Measurements from ENCODE around the gene KLHL12. TPM values are rescaled to one million over a fixed set of nuclear protein-coding genes. Genes with fewer than 3 reads are reported as not detected.
"Not testable (repeated sequence)": the region's sequence is repeated elsewhere in the genome, so short reads cannot be mapped to it uniquely, and the experiment has no call there.

Gene KLHL12
- total and polyA plus RNA-seq, 8 donors = 10.4 to 97.3 (median 20.0) TPM

DNA sequence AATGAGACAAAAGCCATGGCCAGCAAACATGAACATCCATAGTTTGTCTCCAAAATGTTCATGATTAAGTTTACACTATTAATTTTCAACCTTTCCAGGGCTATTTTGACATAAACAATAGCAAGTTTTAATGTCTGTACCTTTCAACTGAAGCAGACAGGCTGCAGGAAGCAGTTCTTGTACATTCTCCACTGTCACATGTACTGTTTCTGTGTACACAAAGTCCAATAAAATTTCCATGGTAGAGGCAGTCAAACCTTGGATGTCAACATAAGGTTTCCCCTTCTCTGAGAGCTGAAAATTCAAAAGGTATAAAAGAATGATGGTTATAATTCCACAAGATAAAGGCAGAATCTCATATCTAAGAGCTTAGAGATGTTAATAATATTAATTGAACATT, 7.4 kb downstream of the KLHL12 start:
- no peak overlapping the region for H3K4me3 ChIP-seq
- H3K27ac ChIP-seq = no peak overlapping the region
- H3K27me3 ChIP-seq = no peaks in the 10 kb centered on the region
- peaks cover 40 to 76% (median 63%) of the 10 kb centered on the region in 4 donors for H3K36me3 ChIP-seq
- DNase-seq = no peak
- no peak for TF ChIP-seq EP300 (IDR thresholded peaks at IDR 0.05)
- no peak for TF ChIP-seq POLR2AphosphoS5 (IDR thresholded peaks at IDR 0.05)
- TF ChIP-seq, protein P1, sequence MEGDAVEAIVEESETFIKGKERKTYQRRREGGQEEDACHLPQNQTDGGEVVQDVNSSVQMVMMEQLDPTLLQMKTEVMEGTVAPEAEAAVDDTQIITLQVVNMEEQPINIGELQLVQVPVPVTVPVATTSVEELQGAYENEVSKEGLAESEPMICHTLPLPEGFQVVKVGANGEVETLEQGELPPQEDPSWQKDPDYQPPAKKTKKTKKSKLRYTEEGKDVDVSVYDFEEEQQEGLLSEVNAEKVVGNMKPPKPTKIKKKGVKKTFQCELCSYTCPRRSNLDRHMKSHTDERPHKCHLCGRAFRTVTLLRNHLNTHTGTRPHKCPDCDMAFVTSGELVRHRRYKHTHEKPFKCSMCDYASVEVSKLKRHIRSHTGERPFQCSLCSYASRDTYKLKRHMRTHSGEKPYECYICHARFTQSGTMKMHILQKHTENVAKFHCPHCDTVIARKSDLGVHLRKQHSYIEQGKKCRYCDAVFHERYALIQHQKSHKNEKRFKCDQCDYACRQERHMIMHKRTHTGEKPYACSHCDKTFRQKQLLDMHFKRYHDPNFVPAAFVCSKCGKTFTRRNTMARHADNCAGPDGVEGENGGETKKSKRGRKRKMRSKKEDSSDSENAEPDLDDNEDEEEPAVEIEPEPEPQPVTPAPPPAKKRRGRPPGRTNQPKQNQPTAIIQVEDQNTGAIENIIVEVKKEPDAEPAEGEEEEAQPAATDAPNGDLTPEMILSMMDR (IDR thresholded peaks at IDR 0.05) = no peak
- no peak for TF ChIP-seq POLR2A (IDR thresholded peaks at IDR 0.05)
- peaks cover 0 to 28% (median 12%) of the 10 kb centered on the region in 4 donors for H3K4me1 ChIP-seq
- H3K9me3 ChIP-seq = no peaks in the 10 kb centered on the region
- intact Hi-C loops (cut with DNase I; ENCODE audit: low total_unique reads) = no loop called here

- Histone ChIP-seq H3K9me3 (no peaks in the 10 kb centered on the region), H3K4me1 (no peaks in the 10 kb centered on the region), H3K27ac (no peak overlapping the region), H3K36me3 (peaks cover 51 to 99% (median 97%) of the 10 kb centered on the region in 4 donors), H3K4me3 (no peak overlapping the region), H3K27me3 (no peaks in the 10 kb centered on the region)
- TF ChIP-seq POLR2AphosphoS5 (IDR thresholded peaks at IDR 0.05) = no peak
- TF ChIP-seq, protein P1 (IDR thresholded peaks at IDR 0.05) = no peak
- TF ChIP-seq EP300 (IDR thresholded peaks at IDR 0.05) = no peak
- no peak for TF ChIP-seq POLR2A (IDR thresholded peaks at IDR 0.05)
- DNase-seq = no peak
- intact Hi-C loops (cut with DNase I; ENCODE audit: low total_unique reads) = no loop called here
These were observed 11.9 kb downstream of the KLHL12 start for GRCh38 chr1:202915146-202915545.

GRCh38 chr1:202912476-202912875, 14.6 kb downstream of the KLHL12 start:
- H3K9me3 ChIP-seq; DNase-seq; H3K27ac ChIP-seq; H3K4me1 ChIP-seq; H3K27me3 ChIP-seq; H3K4me3 ChIP-seq; intact Hi-C loops (cut with DNase I; ENCODE audit: low total_unique reads): not testable (repeated sequence)
- WGBS, 5 donors = 88 to 95% (median 90%) methylated on average over 4 of the region's 4 CpGs
- peaks cover 45 to 100% (median 99%) of the 10 kb centered on the region in 4 donors for H3K36me3 ChIP-seq

DNA sequence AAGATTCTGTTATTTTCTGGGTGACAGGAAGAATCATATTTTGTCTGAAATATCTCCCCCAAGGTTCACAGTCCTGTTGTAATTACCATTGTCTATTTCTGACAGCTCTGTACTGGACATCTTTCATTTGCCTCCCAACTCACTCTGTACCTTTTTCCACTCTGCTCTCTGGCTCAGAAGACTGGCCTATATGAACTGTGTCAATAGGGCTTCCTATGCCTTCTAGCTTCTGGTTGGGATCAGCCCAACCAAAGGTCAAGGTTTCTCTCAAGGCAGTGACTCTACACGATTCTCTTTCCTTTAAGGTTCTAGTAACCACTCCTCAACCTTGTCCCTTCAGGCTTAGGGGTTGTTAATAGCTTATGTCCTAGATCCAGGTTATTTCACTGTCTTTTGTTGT, 17.5 kb downstream of the KLHL12 start:
- TF ChIP-seq EP300 (IDR thresholded peaks at IDR 0.05) = no peak
- TF ChIP-seq, protein P1 (IDR thresholded peaks at IDR 0.05) = no peak
- no peak for TF ChIP-seq POLR2A (IDR thresholded peaks at IDR 0.05)
- no peak for TF ChIP-seq POLR2AphosphoS5 (IDR thresholded peaks at IDR 0.05)
- Histone ChIP-seq H3K4me3 (no peak overlapping the region), H3K36me3 (peaks cover 40 to 99% (median 94%) of the 10 kb centered on the region in 4 donors), H3K27ac (no peak overlapping the region), H3K9me3 (no peaks in the 10 kb centered on the region), H3K4me1 (no peaks in the 10 kb centered on the region), H3K27me3 (no peaks in the 10 kb centered on the region)
- intact Hi-C loops (cut with DNase I; ENCODE audit: low total_unique reads) = no loop called here
- WGBS, 5 donors = 63 to 95% (median 78%) methylated on average over 1 of the region's 1 CpG
- DNase-seq = no peak

DNA sequence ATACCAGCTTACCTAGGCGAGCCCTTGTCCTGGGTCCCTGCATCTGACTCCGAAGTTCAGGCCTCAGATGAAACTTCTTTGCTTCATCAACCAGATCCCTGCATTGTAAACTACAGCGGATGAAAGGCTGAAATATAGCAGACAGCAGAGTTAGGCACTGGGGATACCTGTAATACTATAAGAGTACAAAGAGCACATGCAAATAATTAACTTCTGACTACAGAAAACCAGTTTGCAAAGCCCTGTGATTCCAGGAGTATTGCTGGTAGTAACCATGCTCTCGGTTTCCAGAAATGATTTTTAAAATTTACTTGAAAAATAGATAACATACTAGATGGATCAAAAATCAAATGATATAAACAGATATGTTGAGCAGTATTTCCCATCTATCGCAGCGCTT, 18.0 kb downstream of the KLHL12 start:
- no peaks in the 10 kb centered on the region for H3K4me1 ChIP-seq
- DNase-seq = no peak
- no peak overlapping the region for H3K4me3 ChIP-seq
- TF ChIP-seq POLR2A (IDR thresholded peaks at IDR 0.05) = no peak
- no peak for TF ChIP-seq EP300 (IDR thresholded peaks at IDR 0.05)
- no peak for TF ChIP-seq POLR2AphosphoS5 (IDR thresholded peaks at IDR 0.05)
- TF ChIP-seq, protein P1 (IDR thresholded peaks at IDR 0.05) = no peak
- H3K36me3 ChIP-seq = peaks cover 35 to 99% (median 94%) of the 10 kb centered on the region in 4 donors
- no peaks in the 10 kb centered on the region for H3K9me3 ChIP-seq
- 96 to 99% (median 98%) methylated on average over 6 of the region's 6 CpGs for WGBS, 5 donors
- intact Hi-C loops (cut with DNase I; ENCODE audit: low total_unique reads) = no loop called here
- H3K27ac ChIP-seq = no peak overlapping the region
- no peaks in the 10 kb centered on the region for H3K27me3 ChIP-seq

All from stomach (tissue), 9 donors.